Measurements from ENCODE around the gene WWP2. TPM values are rescaled to one million over a fixed set of nuclear protein-coding genes. Genes with fewer than 3 reads are reported as not detected.

Gene WWP2
- polyA plus RNA-seq, 1 donor (not counting 4 experiments of a cell fraction or from before 2014, with no cell fraction given), result 6.9 TPM

DNA sequence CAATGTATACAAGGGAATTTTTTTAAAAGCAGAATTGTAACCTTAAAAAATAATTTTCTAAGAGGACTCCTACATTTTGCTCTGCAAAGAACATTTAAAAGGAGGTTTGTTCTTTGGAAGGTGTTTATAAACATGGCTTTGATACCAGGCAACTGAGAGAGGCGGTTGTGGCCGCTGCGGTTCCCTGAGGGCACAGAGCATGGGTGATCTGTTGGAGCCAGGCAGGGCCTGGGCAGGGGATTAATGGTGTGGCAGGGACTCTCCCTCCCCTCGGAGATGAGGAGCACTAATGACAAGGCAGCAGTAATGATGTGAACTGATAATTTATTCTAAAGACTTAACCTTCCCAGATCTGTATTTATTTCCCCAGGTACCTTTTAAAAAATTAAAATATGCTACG, 65.4 kb downstream of the WWP2 start:
- Histone ChIP-seq H3K27me3 (ENCODE audit: control insufficient read depth, extremely low read depth, insufficient read depth, low read length) (no peaks in the 10 kb centered on the region), H3K79me2 (ENCODE audit: control insufficient read depth, insufficient read depth, low read length) (no peaks in the 10 kb centered on the region), H3K9ac (ENCODE audit: control insufficient read depth, extremely low read depth, insufficient read depth, low read length) (no peak overlapping the region), H3K9me1 (ENCODE audit: control insufficient read depth, extremely low read depth, insufficient read depth, low read length) (no peaks in the 10 kb centered on the region), H4K20me1 (ENCODE audit: control insufficient read depth, extremely low read depth, insufficient read depth, low read length) (no peaks in the 10 kb centered on the region), H3K4me3 (ENCODE audit: control insufficient read depth in 2 of 3, extremely low read depth in 1 of 3, insufficient read depth in 2 of 3, low read depth in 1 of 3, low read length in 3 of 3) (no peak overlapping the region), H3K36me3 (ENCODE audit: control insufficient read depth in 2 of 2, extremely low read depth in 1 of 2, insufficient read depth in 2 of 2, low read length in 2 of 2) (peaks cover 0 to 2% of the 10 kb centered on the region in 2 experiments), H2AFZ (ENCODE audit: control insufficient read depth, low read length) (no peak overlapping the region), H3K9me3 (ENCODE audit: control insufficient read depth, low read depth, low read length) (no peaks in the 10 kb centered on the region), H3K4me2 (ENCODE audit: control insufficient read depth, extremely low read depth, insufficient read depth, low read depth, low read length) (no peak overlapping the region), H3K4me1 (ENCODE audit: control insufficient read depth, extremely low read depth, insufficient read depth, low read length) (peaks cover 2% of the 10 kb centered on the region), H3K27ac (ENCODE audit: control insufficient read depth, insufficient read depth, low read length) (no peak overlapping the region)
- DNase-seq (ENCODE audit: low read depth, low spot score), result no peak
- dilution Hi-C loops (cut with MboI; ENCODE audit: extremely low pct_ligation_motif_present, low sequenced_read_pairs), result no loop called here
- no peak for FAIRE-seq
- TF ChIP-seq, protein P1, sequence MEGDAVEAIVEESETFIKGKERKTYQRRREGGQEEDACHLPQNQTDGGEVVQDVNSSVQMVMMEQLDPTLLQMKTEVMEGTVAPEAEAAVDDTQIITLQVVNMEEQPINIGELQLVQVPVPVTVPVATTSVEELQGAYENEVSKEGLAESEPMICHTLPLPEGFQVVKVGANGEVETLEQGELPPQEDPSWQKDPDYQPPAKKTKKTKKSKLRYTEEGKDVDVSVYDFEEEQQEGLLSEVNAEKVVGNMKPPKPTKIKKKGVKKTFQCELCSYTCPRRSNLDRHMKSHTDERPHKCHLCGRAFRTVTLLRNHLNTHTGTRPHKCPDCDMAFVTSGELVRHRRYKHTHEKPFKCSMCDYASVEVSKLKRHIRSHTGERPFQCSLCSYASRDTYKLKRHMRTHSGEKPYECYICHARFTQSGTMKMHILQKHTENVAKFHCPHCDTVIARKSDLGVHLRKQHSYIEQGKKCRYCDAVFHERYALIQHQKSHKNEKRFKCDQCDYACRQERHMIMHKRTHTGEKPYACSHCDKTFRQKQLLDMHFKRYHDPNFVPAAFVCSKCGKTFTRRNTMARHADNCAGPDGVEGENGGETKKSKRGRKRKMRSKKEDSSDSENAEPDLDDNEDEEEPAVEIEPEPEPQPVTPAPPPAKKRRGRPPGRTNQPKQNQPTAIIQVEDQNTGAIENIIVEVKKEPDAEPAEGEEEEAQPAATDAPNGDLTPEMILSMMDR (optimal IDR thresholded peaks at IDR 0.05 in 1 of 3, IDR thresholded peaks at IDR 0.05 in 1 of 3, conservative IDR thresholded peaks at IDR 0.05 in 1 of 3; ENCODE audit: extremely low read depth in 1 of 3, insufficient read depth in 2 of 3, low read length in 3 of 3), result no peak
- no peak for TF ChIP-seq EZH2 (IDR thresholded peaks at IDR 0.05; ENCODE audit: low read length)

DNA sequence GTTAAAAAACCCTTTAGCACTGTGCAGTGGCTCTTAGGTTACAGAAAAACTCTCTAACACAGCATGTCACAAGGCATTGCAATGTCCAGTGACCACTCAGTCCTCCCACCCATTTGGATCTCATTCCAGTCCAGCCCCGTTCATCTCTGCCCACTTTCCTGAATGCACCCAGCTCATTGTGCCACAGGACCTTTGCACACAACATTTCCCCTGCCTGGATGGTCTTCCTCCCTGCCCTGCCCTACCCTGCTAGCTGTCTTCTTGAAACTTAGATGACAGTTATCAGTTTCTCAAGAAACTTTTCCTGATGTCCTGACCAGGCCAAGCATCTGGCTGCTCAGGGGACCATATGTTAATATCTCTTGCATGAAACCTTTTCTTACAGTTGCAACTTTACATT, 67.2 kb downstream of the WWP2 start:
- Histone ChIP-seq H3K27ac (ENCODE audit: control insufficient read depth, insufficient read depth, low read length) (no peak overlapping the region), H3K79me2 (ENCODE audit: control insufficient read depth, insufficient read depth, low read length) (no peaks in the 10 kb centered on the region), H3K36me3 (ENCODE audit: control insufficient read depth in 2 of 2, extremely low read depth in 1 of 2, insufficient read depth in 2 of 2, low read length in 2 of 2) (peaks cover 0 to 2% of the 10 kb centered on the region in 2 experiments), H3K9ac (ENCODE audit: control insufficient read depth, extremely low read depth, insufficient read depth, low read length) (no peak overlapping the region), H3K9me1 (ENCODE audit: control insufficient read depth, extremely low read depth, insufficient read depth, low read length) (no peaks in the 10 kb centered on the region), H4K20me1 (ENCODE audit: control insufficient read depth, extremely low read depth, insufficient read depth, low read length) (no peaks in the 10 kb centered on the region), H3K4me3 (ENCODE audit: control insufficient read depth in 2 of 3, extremely low read depth in 1 of 3, insufficient read depth in 2 of 3, low read depth in 1 of 3, low read length in 3 of 3) (no peak overlapping the region), H2AFZ (ENCODE audit: control insufficient read depth, low read length) (no peak overlapping the region), H3K4me2 (ENCODE audit: control insufficient read depth, extremely low read depth, insufficient read depth, low read depth, low read length) (no peak overlapping the region), H3K4me1 (ENCODE audit: control insufficient read depth, extremely low read depth, insufficient read depth, low read length) (peaks cover 2% of the 10 kb centered on the region), H3K27me3 (ENCODE audit: control insufficient read depth, extremely low read depth, insufficient read depth, low read length) (no peaks in the 10 kb centered on the region), H3K9me3 (ENCODE audit: control insufficient read depth, low read depth, low read length) (no peaks in the 10 kb centered on the region)
- no peak for DNase-seq (ENCODE audit: low read depth, low spot score)
- dilution Hi-C loops (cut with MboI; ENCODE audit: extremely low pct_ligation_motif_present, low sequenced_read_pairs), result no loop called here
- no peak for FAIRE-seq
- TF ChIP-seq EZH2 (IDR thresholded peaks at IDR 0.05; ENCODE audit: low read length), result no peak
- TF ChIP-seq, protein P1 (optimal IDR thresholded peaks at IDR 0.05 in 1 of 3, IDR thresholded peaks at IDR 0.05 in 1 of 3, conservative IDR thresholded peaks at IDR 0.05 in 1 of 3; ENCODE audit: extremely low read depth in 1 of 3, insufficient read depth in 2 of 3, low read length in 3 of 3), result no peak

All from keratinocyte (primary cell).